HCT116 (cell line): Measurements from ENCODE around the gene HHLA2. TPM values are rescaled to one million over a fixed set of nuclear protein-coding genes. Genes with fewer than 3 reads are reported as not detected.

Experiments
- ATAC-seq: fragments of 200-7000 bp; cut with Tn5 transposase; 2 replicates; pipeline ENCODE4 v1.9.1; 2020; ENCODE audit warnings: mild to moderate bottlenecking, moderate library complexity
- BruUV-seq: library from RNA; stranded (reverse); fragments of 400-500 nt; replicated peaks from 2 replicates; lab custom pipeline; 2021; lab: Mats Ljungman, UMichigan
- CTCF ChIA-PET: fragments of 300-600 bp; sonication (Branson Sonifier 250); formaldehyde crosslinking; loops from one replicate; lab custom pipeline; 2021; ENCODE audit warnings: antibody characterized with exemption; lab: Charles Lee
- POLR2A ChIA-PET: fragments of 300-600, 350-600 bp; sonication (Branson Sonifier 250); formaldehyde crosslinking; loops from one replicate; lab custom pipeline; 2021; ENCODE audit warnings: antibody characterized with exemption; lab: Charles Lee
- RAD21 ChIA-PET, 2 experiments: fragments of 300-600 bp; sonication (Branson Sonifier 250); formaldehyde crosslinking; loops; one replicate each; lab custom pipeline; 2023; ENCODE audit warnings: low total read pairs in 2 of 2; ENCODE audit not compliant: uncharacterized antibody in 2 of 2, unreplicated experiment in 2 of 2, low non-redundant PET in 1 of 2; lab: Charles Lee
- DNase-seq: peaks from one replicate; pipeline ENCODE4 v3.0.0-alpha.2; 2010; ENCODE audit warnings: low read depth, low spot score
- H2AFZ ChIP-seq: fragments of 200-600 bp; shearing (Covaris generic), sonication (generic); 2 replicates; pipeline ENCODE4 v1.6.1; 2017; ENCODE audit warnings: low read depth, mixed run types, mixed read lengths, antibody characterized with exemption, low read length; ENCODE audit not compliant: poor library complexity, severe bottlenecking
- H3K27ac ChIP-seq: 2 replicates; pipeline ENCODE4 v1.5.1; 2012; ENCODE audit warnings: low read depth, low read length
- H3K27me3 ChIP-seq: fragments of 200-600 bp; sonication (generic); 2 replicates; pipeline ENCODE4 v1.6.1; 2016; ENCODE audit warnings: mixed run types, low read length, mixed read lengths; ENCODE audit not compliant: insufficient read depth
- H3K36me3 ChIP-seq, 2 experiments: fragments of 200-500 bp in 1 of 2; fragments of 200-600 bp in 1 of 2; sonication (Bioruptor generic) in 1 of 2; sonication (generic) in 1 of 2; 2 replicates each; pipeline versions ENCODE4 v1.5.1 to v1.6.1; 2014 to 2016; ENCODE audit warnings: low read length in 2 of 2, inconsistent platforms in 1 of 2, mixed read lengths in 1 of 2, mixed run types in 1 of 2; ENCODE audit not compliant: insufficient read depth in 2 of 2, control insufficient read depth in 1 of 2
- H3K4me1 ChIP-seq, 2 experiments: fragments of 200-600 bp in 1 of 2; sonication (generic) in 1 of 2; 2 replicates each; pipeline versions ENCODE4 v1.5.1 to v1.6.1; 2012 to 2017; ENCODE audit warnings: low read length in 2 of 2, inconsistent platforms in 1 of 2, mild to moderate bottlenecking in 1 of 2, mixed read lengths in 1 of 2, mixed run types in 1 of 2, moderate library complexity in 1 of 2; ENCODE audit not compliant: insufficient read depth in 2 of 2, control insufficient read depth in 1 of 2
- H3K4me2 ChIP-seq: fragments of 200-600 bp; sonication (generic); 2 replicates; pipeline ENCODE4 v1.6.1; 2017; ENCODE audit warnings: mixed run types, low read length, mixed read lengths
- H3K4me3 ChIP-seq, 2 experiments: fragments of 200-600 bp in 1 of 2; sonication (generic) in 1 of 2; replicated peaks in 1 of 2; 2 replicates each; pipeline ENCODE4 v1.5.1; 2011 to 2016; ENCODE audit warnings: low read length in 2 of 2, control low read depth in 1 of 2, low read depth in 1 of 2, mild to moderate bottlenecking in 1 of 2, mixed read lengths in 1 of 2, mixed run types in 1 of 2
- H3K79me2 ChIP-seq: fragments of 200-600 bp; sonication (generic); 2 replicates; pipeline ENCODE4 v1.6.1; 2017; ENCODE audit warnings: mild to moderate bottlenecking, mixed run types, low read length, moderate library complexity, mixed read lengths; ENCODE audit not compliant: insufficient read depth
- H3K9ac ChIP-seq: fragments of 200-600 bp; sonication (generic); 2 replicates; pipeline ENCODE4 v1.6.1; 2016; ENCODE audit warnings: low read length, mixed read lengths
- H3K9me2 ChIP-seq: fragments of 200-600 bp; sonication (generic), shearing (Covaris generic); 2 replicates; pipeline ENCODE4 v1.6.1; 2017; ENCODE audit warnings: mixed run types, mild to moderate bottlenecking, moderate library complexity; ENCODE audit not compliant: insufficient read depth
- H3K9me3 ChIP-seq, 2 experiments: fragments of 200-500 bp in 1 of 2; fragments of 200-600 bp in 1 of 2; sonication (Bioruptor generic) in 1 of 2; sonication (generic) in 1 of 2; 2 replicates each; pipeline ENCODE4 v1.6.1; 2014 to 2017; ENCODE audit warnings: low read length in 2 of 2, mixed read lengths in 2 of 2, inconsistent platforms in 1 of 2, low read depth in 1 of 2, mild to moderate bottlenecking in 1 of 2, mixed run types in 1 of 2, moderate library complexity in 1 of 2; ENCODE audit not compliant: control insufficient read depth in 1 of 2, insufficient read depth in 1 of 2
- H4K20me1 ChIP-seq: fragments of 200-600 bp; sonication (generic), shearing (Covaris generic); 2 replicates; pipeline ENCODE4 v1.6.1; 2017; ENCODE audit warnings: mixed run types, mild to moderate bottlenecking, moderate library complexity; ENCODE audit not compliant: insufficient read depth
- EZH2 ChIP-seq: fragments of 200-600 bp; sonication (generic); IDR thresholded peaks from 2 replicates; pipeline ENCODE4 v1.6.1; 2017; ENCODE audit warnings: antibody characterized with exemption, mixed run types
- FOSL1 ChIP-seq: IDR thresholded peaks from 2 replicates; pipeline ENCODE4 v1.6.1; 2012; ENCODE audit warnings: low read depth
- JUND ChIP-seq: IDR thresholded peaks from 2 replicates; pipeline ENCODE4 v1.6.1; 2012
- SRF ChIP-seq: IDR thresholded peaks from 2 replicates; pipeline ENCODE4 v1.6.1; 2012; ENCODE audit warnings: low read depth
- YY1 ChIP-seq: IDR thresholded peaks from 2 replicates; pipeline ENCODE4 v1.6.1; 2011; ENCODE audit warnings: low read length, low read depth, moderate library complexity, mild to moderate bottlenecking; ENCODE audit not compliant: insufficient replicate concordance; ENCODE audit errors: extremely low read depth
- ZBTB33 ChIP-seq: IDR thresholded peaks from 2 replicates; pipeline ENCODE4 v1.6.1; 2011; ENCODE audit warnings: mild to moderate bottlenecking, low read length, moderate library complexity; ENCODE audit not compliant: insufficient replicate concordance; ENCODE audit errors: extremely low read depth
- ZNF274 ChIP-seq: fragments of 200-500 bp; sonication (Bioruptor generic); IDR thresholded peaks from 2 replicates; pipeline ENCODE4 v1.6.1; 2014; ENCODE audit warnings: mild to moderate bottlenecking, low read depth, low read length, inconsistent platforms
- intact Hi-C: fragments of 100-400 bp; cut with micrococcal nuclease; formaldehyde crosslinking; loops from 2 replicates; pipeline ENCODE4 v1.10.0; 2022
- total RNA-seq: library from RNA; stranded (reverse); gene quantifications from one replicate; pipeline ENCODE4 v1.2.1, GENCODE V29; 2021; ENCODE audit not compliant: unreplicated experiment
- TF ChIP-seq, protein P1 (sequence below): IDR thresholded peaks from 2 replicates; pipeline ENCODE4 v1.6.1; 2012
- TF ChIP-seq, protein P2 (sequence below), 3 experiments: fragments of 200-600 bp in 1 of 3; sonication (generic) in 1 of 3; IDR thresholded peaks in 2 of 3; conservative IDR thresholded peaks in 1 of 3; 2 replicates each; pipeline ENCODE4 v1.5.1; 2012 to 2017; ENCODE audit warnings: low read depth in 2 of 3, low read length in 2 of 3, antibody characterized with exemption in 1 of 3, borderline replicate concordance in 1 of 3, control low read depth in 1 of 3, mild to moderate bottlenecking in 1 of 3, mixed read lengths in 1 of 3, mixed run types in 1 of 3, moderate library complexity in 1 of 3; ENCODE audit not compliant: insufficient read depth in 1 of 3

Gene HHLA2
- total RNA-seq, 1 experiment from 2014 or later: not detected

- ATAC-seq: no peak
- H3K4me2 ChIP-seq: no peak overlapping the region
- H3K9me3 ChIP-seq: no peaks in the 10 kb centered on the region
- H3K9me2 ChIP-seq: no peaks in the 10 kb centered on the region
- CTCF ChIA-PET: no interaction called here
- no peaks in the 10 kb centered on the region for H3K36me3 ChIP-seq
- RAD21 ChIA-PET: no interaction called here
- no peaks in the 10 kb centered on the region for H4K20me1 ChIP-seq
- TF ChIP-seq FOSL1: no peak
- no peak for TF ChIP-seq YY1
- TF ChIP-seq SRF: no peak
- TF ChIP-seq ZNF274: no peak
- TF ChIP-seq EZH2: no peak
- TF ChIP-seq ZBTB33: no peak
- TF ChIP-seq JUND: no peak
- TF ChIP-seq, protein P1, sequence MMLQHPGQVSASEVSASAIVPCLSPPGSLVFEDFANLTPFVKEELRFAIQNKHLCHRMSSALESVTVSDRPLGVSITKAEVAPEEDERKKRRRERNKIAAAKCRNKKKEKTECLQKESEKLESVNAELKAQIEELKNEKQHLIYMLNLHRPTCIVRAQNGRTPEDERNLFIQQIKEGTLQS: no peak
- TF ChIP-seq, protein P2, sequence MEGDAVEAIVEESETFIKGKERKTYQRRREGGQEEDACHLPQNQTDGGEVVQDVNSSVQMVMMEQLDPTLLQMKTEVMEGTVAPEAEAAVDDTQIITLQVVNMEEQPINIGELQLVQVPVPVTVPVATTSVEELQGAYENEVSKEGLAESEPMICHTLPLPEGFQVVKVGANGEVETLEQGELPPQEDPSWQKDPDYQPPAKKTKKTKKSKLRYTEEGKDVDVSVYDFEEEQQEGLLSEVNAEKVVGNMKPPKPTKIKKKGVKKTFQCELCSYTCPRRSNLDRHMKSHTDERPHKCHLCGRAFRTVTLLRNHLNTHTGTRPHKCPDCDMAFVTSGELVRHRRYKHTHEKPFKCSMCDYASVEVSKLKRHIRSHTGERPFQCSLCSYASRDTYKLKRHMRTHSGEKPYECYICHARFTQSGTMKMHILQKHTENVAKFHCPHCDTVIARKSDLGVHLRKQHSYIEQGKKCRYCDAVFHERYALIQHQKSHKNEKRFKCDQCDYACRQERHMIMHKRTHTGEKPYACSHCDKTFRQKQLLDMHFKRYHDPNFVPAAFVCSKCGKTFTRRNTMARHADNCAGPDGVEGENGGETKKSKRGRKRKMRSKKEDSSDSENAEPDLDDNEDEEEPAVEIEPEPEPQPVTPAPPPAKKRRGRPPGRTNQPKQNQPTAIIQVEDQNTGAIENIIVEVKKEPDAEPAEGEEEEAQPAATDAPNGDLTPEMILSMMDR (IDR thresholded peaks at IDR 0.05 in 2 of 3, conservative IDR thresholded peaks at IDR 0.05 in 1 of 3; ENCODE audit: borderline replicate concordance in 1 of 3, insufficient read depth in 1 of 3, low read depth in 2 of 3, low read length in 2 of 3): no peak
- no peaks in the 10 kb centered on the region for H3K27me3 ChIP-seq
- H2AFZ ChIP-seq: no peak overlapping the region
- BruUV-seq: no TSS peak
- H3K4me3 ChIP-seq: no peak overlapping the region
- POLR2A ChIA-PET: no interaction called here
- H3K27ac ChIP-seq: no peak overlapping the region
- intact Hi-C loops: no loop called here
- H3K4me1 ChIP-seq: no peaks in the 10 kb centered on the region
- no peaks in the 10 kb centered on the region for H3K79me2 ChIP-seq
- H3K9ac ChIP-seq: no peak overlapping the region
- DNase-seq: no peak
These were observed 1.3 kb downstream of the HHLA2 start for GRCh38 chr3:108297647-108298046.
